ENCODE results near the gene IL20.

Gene IL20, protein sequence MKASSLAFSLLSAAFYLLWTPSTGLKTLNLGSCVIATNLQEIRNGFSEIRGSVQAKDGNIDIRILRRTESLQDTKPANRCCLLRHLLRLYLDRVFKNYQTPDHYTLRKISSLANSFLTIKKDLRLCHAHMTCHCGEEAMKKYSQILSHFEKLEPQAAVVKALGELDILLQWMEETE

DNA sequence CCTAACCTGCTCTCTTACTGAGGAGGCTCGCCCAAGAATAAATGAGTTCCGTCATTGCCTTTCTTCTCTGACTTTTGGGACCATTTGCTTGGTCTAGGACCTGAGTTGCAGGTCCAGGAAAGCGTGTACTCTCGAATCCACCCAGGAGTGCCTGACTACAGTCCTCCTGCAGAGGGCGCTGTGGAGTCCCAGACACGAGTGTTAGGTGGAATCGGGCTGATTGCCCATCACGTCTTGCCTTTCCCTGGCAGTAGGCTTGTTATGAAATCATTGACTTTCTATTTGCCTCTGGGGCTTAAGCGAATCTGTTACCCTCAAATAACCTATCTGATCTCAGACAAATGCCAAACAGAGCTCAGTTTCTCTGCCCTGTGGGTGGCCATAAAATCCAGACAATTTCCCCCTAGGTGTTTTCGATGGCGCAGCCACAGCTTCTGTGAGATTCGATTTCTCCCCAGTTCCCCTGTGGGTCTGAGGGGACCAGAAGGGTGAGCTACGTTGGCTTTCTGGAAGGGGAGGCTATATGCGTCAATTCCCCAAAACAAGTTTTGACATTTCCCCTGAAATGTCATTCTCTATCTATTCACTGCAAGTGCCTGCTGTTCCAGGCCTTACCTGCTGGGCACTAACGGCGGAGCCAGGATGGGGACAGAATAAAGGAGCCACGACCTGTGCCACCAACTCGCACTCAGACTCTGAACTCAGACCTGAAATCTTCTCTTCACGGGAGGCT lies at the start of gene IL20:
Gene IL20 (plus strand): TSS at position 685 of the 733 bp plus-strand sequence. CDS start 230 bp downstream, outside the sequence.
- peak; percentile 57 for DNase-seq

DNA sequence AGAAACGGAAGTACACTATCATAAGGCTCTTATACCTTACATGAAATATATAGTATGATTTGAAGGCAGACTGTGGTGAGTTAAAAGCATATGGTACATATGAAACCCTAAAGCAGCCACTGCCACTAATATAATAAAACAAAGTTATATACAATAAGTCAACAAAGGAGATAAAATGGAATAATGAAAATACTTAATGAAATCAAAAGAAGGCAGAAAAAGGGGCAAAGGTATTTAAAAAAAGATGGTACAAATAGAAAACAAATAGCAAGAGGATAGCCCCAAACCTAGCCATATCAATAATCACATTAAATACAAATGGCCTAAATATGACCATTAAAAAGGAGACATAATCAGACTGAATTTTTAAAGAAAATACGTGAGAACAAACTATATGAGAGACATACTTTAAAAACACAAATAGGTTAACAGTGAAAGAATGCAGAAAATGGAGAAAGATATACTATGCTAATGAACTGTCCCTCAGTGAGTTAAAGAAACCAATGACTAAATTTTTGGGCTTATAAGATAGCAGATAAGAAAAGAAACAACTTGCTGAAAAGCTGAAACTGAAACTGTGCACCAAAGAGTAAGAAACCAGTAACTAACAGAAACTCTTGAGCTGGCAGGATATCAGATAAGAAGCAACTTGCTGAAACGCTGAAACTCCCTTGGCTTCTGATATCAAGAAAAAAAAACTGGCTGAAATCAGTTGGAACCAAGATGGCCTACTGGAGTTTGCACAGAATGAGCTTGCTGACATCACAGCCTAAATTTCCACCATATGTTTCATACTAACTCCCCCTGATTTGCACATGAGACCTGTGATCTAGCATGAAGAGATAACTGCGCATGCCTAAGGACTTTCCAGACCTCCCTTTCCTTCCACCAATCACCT lies 48.8 kb upstream of the IL20 start:
- no peak for DNase-seq

DNA sequence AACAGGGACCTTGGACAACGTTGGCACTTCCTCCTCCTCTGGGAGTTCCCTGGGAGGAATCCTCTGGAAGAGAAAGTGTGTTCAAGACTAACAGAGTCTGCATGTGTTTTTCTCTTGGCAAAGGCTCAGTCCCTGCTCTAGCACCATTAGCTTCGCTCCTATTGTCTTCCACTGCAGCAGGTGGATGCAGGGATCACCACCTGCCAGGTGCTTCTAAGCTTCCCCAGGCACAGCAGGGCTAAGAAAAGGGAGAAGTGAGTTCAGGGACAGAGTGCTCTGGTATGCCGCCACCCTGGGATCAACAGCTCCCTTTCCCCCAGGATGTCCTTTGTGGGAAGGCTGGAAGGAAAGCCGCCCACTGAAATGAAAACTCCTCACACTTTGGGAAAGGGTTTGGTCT lies 43.9 kb upstream of the IL20 start:
- DNase-seq, result no peak

DNA sequence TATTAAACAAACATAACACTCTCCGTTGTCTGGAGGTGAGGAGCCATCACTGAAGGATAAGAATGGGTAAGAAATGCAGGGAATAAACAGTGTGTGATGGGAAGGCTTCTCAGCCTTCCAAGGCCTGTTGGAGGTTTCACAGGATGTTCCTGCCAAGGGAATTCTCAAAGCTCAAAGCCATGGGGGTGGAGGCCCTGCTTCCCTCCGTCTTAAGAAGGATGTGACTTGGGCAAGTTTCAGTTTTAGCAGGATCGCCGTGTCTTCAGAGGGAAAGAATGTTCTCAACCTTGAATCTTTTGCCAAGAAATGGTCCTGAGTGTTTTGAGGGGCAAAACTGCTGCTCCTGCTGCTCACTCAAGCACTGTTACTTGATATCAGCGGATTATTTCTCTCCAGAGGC lies 41.7 kb upstream of the IL20 start:
- peak; percentile 36 for DNase-seq

DNA sequence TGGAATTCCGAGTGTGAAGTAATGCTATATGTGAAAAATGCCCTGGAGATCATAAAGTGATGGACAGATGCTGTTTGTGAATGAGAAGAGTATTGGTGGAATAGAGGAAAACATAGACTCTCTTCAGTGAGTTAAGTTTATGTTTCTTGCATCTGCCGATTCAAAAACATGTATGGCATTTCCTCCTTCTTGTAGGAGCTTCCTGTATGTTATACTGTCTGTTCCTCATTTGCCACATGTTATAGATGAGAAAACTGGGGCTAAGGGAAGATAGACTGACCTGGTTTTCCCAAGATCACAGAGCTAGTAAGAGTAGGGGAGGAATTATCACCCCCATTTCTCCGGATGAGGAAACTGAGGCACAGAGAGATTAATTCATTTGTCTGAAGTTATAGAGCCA lies 41.1 kb upstream of the IL20 start:
- no peak for DNase-seq

DNA sequence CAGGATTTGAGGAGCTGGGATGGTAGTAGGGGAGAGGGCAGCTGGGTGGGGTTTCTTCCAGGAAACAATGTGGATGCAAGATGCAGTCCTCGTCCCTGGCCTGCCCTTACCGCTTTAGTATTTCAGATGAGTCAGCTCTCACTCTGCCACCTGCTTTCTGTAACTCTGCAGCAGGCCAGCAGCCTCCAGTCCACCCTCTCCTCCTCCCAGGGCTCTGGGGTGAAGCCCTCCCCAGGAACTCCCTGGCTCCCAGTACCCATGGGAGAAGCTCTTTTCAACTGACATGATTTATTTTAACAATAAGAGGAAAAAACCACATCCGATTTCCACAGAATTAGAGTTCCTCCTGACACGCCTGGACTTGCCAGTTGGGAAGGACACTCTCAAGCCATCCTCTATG lies 39.0 kb upstream of the IL20 start:
- DNase-seq, result no peak

DNA sequence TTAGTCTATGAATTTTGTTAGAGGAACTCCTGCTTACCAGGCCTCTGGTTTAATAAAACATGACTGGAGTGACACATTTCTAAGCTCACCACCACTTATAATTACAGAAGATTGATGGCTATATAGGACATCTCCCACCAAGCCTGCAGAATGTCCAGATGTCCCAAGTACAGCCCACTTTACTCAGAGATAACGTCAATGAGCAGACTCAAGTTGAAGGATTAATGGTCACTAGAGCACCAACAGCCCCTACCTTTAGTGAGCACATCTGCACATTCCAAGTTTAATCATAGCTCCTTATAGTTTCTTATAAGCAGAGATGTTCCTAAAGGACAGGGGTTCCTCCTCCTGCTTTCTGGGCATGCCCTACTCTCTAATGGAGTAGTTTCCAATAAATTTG lies 37.4 kb upstream of the IL20 start:
- no peak for DNase-seq

DNA sequence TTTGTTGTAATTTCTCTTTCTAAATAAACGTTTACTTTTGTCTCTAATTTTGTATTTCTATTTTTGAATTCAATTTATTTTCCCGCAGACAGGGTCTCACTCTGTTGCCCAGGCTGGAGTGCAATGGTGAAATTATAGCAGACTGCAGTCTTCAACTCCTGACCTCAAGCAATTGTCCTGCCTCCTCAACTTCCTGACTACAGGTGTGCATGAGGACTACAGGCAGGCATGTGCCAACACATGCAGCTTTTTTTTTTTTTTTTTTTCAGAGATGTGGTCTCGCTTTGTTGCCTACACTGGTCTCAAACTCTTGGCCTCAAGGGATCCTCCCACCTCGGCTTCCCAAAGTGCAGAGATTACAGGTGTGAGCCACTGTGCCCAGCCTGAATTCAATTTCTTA lies 36.7 kb upstream of the IL20 start:
- DNase-seq, result no peak

DNA sequence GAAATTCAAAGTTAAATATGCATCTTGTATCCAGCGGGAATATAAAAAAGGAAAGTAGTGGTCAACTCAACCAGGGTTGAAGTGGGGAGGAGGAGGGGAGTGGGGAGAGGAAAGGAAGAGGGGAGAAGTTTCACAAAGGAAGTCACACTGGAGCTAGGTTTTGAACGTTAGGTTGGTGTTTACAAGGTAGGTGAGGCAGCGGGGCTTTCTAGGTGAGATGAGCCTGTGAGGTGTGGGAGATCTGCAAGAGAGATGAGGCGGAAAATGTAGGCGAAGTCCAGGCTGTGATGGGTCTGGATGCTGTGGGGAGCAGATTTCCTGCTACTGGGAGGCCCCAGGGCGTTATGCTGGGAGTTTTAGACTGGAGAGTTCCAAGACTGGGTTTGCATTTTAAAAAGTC lies 36.1 kb upstream of the IL20 start:
- DNase-seq, result no peak

DNA sequence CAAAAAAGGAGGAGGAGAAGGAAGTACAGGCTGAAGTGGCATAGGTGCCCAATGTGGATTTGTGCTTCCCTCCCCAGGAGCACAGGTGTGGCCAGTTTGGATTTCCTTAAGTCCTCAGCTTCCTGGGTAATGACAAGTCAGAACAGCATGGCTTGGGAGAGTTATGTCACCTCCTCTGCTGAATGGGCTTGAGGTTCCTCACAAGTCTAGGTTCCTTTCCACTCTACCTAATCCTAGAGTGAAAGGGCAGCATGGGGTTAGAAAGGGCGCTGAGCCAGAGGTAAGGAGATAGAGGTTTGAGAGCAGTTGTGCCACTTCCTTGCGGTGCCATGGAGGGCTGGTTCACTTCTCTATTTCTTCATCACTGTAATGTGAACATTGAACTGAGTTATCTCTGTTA lies 35.5 kb upstream of the IL20 start:
- DNase-seq, result no peak

DNA sequence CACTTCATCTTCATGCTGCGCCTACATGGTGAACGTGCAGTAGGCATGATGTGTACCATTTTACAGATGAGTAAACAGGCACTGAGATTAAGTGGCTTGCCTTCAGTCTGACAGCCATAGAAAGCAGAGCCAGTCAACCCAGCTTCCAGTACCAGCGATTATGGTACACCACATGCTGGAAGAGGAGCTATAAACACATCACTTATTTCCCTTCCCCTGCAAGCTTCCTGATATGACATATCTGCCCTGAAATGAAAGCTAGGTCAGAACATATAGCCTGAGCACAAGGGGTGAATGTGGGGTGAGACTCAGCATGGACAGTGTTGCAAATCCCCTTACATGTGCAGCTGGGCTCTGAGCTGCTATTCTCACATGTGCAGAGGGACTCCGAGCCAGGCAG lies 33.8 kb upstream of the IL20 start:
- no peak for DNase-seq

DNA sequence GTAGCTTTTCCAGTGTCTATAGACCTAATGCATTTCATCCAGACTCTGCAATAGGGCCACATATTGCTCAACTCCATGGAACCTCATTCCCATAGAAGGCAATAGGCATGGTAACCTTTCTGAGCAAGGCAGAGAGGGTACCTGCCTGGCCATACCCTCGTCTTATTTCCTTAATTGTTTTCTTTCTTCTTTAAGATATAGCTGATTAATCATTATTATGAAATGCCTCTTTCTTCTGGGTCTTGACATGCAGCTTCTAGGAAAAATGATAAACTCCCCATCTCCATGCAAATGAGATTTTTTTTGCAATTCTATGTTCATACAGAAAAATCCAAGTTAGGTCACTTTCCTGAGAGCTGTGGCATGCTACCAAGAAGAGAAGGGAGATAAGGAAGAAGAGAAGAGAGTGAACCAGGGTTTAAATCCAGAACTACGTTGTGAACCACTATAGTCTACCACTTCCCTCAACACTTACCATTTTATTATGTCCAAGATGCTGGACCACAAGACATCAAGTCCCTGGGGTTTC lies 33.0 kb upstream of the IL20 start:
- no peak for DNase-seq

DNA sequence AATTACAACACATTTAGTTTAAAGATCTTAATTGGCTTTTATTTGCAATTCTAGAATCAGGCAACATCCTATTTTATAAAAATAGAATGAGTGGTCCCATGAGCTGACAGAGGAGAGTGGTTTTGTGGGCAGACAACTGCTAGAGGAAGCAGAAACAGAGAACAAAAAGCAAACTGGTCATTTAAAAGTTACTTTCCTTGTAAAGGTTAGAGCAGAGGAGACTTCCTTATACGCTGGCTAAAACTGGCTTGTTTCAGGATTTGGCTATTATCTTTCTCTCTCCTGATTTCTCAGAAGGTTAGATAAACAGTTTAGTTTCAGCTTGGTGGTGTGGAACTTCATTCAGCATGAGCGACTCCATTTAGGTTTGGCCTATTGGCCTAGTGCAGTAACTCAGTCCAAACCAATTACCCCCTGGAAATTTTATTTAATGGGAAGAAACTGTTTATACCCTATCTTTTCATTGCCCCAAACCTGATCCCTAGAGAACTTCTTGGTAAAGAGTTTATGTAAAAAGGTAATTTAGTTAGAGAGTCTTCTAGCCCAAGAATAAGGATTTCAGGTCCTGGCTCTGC lies 32.2 kb upstream of the IL20 start:
- no peak for DNase-seq

DNA sequence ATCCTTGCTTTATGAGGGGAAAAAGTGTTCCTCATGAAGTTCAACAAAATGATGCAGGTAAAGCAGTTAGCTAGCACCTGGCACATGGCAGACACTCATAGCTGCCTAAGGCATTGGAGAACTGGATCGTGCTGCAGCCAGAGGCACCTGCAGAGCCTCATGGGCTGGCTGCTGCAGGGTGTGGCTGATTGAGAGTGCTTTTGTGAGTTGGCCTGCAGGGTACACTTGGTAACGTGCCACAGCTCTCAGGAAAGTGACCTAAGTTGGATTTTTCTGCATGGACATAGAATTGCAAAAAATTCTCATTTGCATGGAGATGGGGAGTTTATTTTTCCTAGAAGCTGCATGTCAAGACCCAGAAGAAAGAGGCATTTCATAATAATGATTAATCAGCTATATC lies 31.6 kb upstream of the IL20 start:
- no peak for DNase-seq

DNA sequence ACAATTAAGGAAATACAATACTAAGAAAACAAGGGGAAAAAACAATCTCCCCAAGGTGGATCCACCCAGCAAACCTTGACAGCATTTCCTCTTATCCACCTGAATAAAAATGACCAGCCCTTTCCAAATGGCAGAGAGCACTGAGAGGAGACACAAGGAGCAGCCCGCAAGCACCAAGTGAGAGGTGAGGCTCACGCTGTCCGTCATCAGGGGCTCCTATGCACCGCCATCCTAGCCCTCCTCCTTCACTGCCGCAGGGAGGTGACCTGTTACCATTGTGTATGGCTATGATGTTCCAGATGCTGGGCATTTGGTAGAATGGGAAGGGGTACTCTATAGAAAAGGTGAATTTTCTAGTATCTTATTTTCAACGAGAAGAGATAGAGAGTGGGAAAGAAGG lies 31.2 kb upstream of the IL20 start:
- DNase-seq, result no peak

DNA sequence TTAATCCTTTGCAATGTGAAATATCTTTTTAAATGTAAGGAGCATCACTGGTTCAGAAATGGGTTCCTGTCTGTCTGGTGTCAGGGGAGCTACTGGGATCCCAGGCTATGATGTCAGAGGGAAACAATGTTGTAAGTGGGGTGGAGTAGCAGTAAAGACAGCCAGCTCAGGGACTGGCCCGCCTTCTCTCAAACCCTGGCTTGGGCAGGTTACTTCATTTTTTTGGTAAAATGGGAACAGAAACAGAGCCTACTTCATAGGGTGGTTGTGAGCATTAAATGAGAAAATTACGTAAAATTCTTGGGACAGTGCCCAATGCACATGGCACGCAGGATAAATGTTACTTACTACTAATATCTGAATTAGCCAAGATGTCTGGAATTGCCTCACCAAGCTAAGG lies 30.7 kb upstream of the IL20 start:
- DNase-seq, result no peak

DNA sequence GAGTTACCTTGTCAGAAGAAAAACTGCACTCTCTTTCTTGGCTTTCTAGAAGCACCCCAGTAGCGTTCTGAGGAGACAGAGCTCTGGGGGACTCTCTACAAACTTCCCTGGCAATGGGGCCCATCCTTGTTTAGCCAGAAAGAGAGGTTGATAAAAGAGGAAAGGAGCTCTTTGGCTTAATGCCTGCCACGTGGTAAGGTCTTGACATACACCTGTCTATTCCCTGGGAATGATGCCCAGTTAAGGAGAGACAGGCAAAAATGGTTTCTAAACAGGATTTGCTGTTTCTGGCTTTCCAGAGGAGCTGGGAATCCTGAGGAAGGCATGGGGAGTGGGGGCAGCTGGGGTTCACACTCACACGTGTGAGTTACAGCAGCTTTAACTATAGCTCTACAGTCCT lies 30.2 kb upstream of the IL20 start:
- DNase-seq, result no peak

DNA sequence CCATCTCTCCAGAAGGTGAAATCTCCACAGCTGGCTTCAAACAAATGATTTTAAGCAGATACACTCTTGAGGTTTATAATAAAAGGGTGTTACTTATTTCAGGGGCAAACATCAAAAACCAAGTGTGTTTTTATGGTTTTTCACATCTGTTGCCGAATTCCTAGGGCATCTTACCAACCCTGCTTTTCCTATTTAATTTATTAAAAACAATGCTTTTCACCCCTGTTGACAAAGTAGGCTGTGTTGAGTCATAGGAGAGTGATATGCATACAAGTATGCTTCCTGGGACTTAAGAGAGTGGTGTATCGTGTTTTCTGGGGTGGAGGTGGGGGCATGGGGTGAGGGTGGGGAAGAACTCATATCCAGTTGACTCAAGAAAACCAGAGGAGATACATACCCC lies 29.3 kb upstream of the IL20 start:
- DNase-seq, result no peak

DNA sequence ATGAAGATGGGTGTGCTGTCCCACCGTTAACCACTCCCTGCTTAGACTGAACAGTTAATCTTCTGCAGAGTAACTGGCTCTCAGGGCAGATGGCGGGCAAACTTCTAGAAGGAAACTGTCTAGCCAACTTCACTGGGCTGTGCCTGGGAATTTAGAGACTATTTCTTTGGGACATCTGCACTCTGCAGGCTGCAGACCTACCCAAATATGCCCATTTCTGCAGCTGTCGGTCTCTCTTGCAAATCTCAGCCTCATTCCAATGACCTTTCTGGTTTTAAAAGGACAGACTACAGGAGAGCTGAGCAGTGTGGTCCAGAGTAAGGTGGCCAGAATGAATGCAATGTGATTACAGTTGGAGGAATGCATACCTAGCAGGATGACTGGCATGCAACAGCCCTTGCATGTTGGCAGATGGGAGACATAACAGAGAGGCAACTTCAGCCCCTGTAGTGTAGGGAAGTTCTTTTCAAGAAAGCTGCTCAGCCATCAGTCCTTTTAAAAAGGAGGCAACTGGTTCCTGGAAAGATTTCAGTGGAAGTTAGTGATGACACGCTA lies 26.3 kb upstream of the IL20 start:
- DNase-seq, result no peak

DNA sequence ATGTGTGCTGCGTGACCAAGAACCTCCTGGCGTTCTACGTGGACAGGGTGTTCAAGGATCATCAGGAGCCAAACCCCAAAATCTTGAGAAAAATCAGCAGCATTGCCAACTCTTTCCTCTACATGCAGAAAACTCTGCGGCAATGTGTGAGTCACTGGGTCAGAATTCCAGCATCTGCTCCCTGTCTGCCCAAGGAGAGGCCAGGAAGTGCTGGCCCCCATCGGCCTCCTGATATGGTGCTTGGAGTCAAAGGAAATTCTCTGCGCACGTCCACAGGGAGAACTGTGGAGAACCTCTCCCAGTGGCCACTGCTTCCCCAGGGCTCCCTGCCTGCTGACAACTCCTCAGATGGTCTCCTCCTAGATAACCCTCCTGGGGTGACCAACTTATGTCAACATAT lies 25.6 kb upstream of the IL20 start:
- DNase-seq, result no peak

DNA sequence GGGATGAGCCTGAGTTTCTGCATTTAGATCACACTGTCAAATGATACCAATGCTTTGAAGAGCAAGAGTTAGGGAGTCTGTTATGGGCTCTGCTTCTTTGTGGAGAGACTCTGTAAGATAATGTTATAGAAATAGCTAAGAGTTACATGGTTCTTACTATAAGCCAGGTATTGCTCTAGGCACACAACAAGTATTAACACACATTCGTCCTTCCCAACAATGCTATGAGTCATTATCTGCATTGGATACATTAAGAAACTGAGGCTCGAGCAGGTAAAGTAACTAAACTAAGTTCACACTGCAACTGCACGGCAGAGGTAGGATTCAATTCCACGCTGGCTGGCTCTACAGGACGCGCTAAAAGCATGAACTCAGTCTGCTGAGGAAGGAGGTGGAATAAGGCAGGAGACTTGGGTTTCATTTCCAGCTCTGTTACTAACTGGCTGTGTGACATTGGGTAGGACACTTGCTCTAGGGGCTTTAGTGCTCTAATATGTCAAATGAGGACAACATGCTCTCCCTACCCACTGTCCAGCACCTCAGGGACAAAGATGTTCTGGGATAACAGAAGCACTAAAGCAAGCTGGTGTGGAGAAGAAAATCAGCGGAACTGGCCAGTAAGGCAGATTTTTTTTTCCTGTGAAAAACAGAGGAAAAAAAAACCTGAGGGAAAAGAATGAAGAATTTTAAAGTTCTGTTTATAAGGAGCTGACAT lies 23.7 kb upstream of the IL20 start:
- no peak for DNase-seq

DNA sequence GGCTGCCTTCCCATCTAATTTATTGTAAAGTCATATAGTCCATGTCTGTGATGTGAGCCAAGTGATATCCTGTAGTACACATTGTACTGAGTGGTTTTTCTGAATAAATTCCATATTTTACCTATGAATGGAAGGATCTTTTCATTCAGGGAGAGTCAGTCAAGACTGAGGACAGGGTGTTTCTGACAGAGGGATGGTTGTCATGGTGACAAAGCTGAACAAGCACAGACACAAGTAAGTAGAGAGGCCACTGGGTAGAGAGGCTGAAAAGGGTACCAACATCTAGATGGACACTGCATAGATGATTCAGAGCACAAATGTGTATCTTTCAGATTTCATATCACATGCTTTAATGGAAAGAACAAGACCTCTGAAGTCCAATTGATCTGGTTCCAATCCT lies 22.6 kb upstream of the IL20 start:
- DNase-seq, result no peak

Data from femur (tissue), 1 donor.